Duodenal mucosa (tissue), 2 donors: ENCODE data around the gene UBXN1.
"Not testable (repeated sequence)": the region's sequence is repeated elsewhere in the genome, so short reads cannot be mapped to it uniquely, and the experiment has no call there.

ENCODE experiments used
- H3K27ac ChIP-seq: one replicate; pipeline ENCODE4 v1.7.0; 2013; ENCODE audit warnings: low read depth, low read length
- H3K27me3 ChIP-seq, 2 donors: one replicate each; pipeline ENCODE4 v1.7.0; 2013; ENCODE audit warnings: low read length in 2 of 2, control low read depth in 1 of 2; ENCODE audit not compliant: insufficient read depth in 2 of 2, control insufficient read depth in 1 of 2
- H3K36me3 ChIP-seq, 2 donors: one replicate each; pipeline ENCODE4 v1.7.0; 2013; ENCODE audit warnings: low read length in 2 of 2, control low read depth in 1 of 2; ENCODE audit not compliant: insufficient read depth in 2 of 2, control insufficient read depth in 1 of 2
- H3K4me1 ChIP-seq, 2 donors: one replicate each; pipeline ENCODE4 v1.7.0; 2013; ENCODE audit warnings: low read length in 2 of 2, control low read depth in 1 of 2; ENCODE audit not compliant: insufficient read depth in 2 of 2, control insufficient read depth in 1 of 2
- H3K4me3 ChIP-seq, 2 donors: one replicate each; pipeline ENCODE4 v1.7.0; 2013; ENCODE audit warnings: low read length in 2 of 2, low read depth in 1 of 2
- H3K9ac ChIP-seq, 2 donors: one replicate each; pipeline ENCODE4 v1.7.0; 2013; ENCODE audit warnings: low read length in 2 of 2, low read depth in 1 of 2
- H3K9me3 ChIP-seq, 2 donors: one replicate each; pipeline ENCODE4 v1.7.0; 2013; ENCODE audit warnings: low read length in 2 of 2, control low read depth in 1 of 2; ENCODE audit not compliant: control insufficient read depth in 1 of 2

UBXN1 gene

GRCh38 chr11:62675415-62675814 lies 3.5 kb downstream of the UBXN1 start:
- not testable (repeated sequence) for H3K9me3 ChIP-seq, H3K27me3 ChIP-seq, H3K9ac ChIP-seq, H3K27ac ChIP-seq, H3K4me3 ChIP-seq
- H3K4me1 ChIP-seq: peaks cover 29 to 46% of the 10 kb centered on the region in 2 donors
- H3K36me3 ChIP-seq: peaks cover 14% of the 10 kb centered on the region in 2 donors

GRCh38 chr11:62673196-62673525 lies 5.7 kb downstream of the UBXN1 start:
- Histone ChIP-seq H3K36me3 (peaks cover 14% of the 10 kb centered on the region in 2 donors), H3K4me1 (peaks cover 37 to 51% of the 10 kb centered on the region in 2 donors), H3K4me3 (peak overlapping the region; percentile 45 to 99), H3K27me3 (no peaks in the 10 kb centered on the region), H3K27ac (no peak overlapping the region), H3K9me3 (no peaks in the 10 kb centered on the region), H3K9ac (peak overlapping the region in 1 of 2 donors; percentile 26)

- Histone ChIP-seq H3K4me3 (peak within 1 kb of the TSS; percentile 84 to 99), H3K9me3 (no peaks in the 10 kb centered on the region), H3K27ac (peak within 1 kb of the TSS; percentile 80), H3K27me3 (no peaks in the 10 kb centered on the region), H3K9ac (peak within 1 kb of the TSS; percentile 92 to 96), H3K36me3 (peaks cover 7 to 12% of the 10 kb centered on the region in 2 donors), H3K4me1 (peaks cover 42 to 53% of the 10 kb centered on the region in 2 donors)
Measured at GRCh38 chr11:62671608-62672389, 7.1 kb downstream of the UBXN1 start, which contains the start of the genes LBHD1 and UQCC3. TSS of gene LBHD1 (minus strand) at chr11:62672267. CDS start at chr11:62670031, 2,236 bp downstream. TSS of gene UQCC3 (plus strand) at chr11:62671673. CDS start at chr11:62671746, 73 bp downstream.

GRCh38 chr11:62671236-62671607 lies 7.7 kb downstream of the UBXN1 start:
- peaks cover under 1 to 6% of the 10 kb centered on the region in 2 donors for H3K36me3 ChIP-seq
- no peaks in the 10 kb centered on the region for H3K27me3 ChIP-seq
- H3K9ac ChIP-seq: peak overlapping the region; percentile 92 to 96
- peak overlapping the region; percentile 84 to 99 for H3K4me3 ChIP-seq
- no peaks in the 10 kb centered on the region for H3K9me3 ChIP-seq
- peak overlapping the region; percentile 80 for H3K27ac ChIP-seq
- H3K4me1 ChIP-seq: peaks cover 43 to 59% of the 10 kb centered on the region in 2 donors

GRCh38 chr11:62669420-62670161 lies 9.3 kb downstream of the UBXN1 start:
- Histone ChIP-seq H3K4me3 (peak overlapping the region in 1 of 2 donors; percentile 10), H3K36me3 (peaks cover 0 to 6% of the 10 kb centered on the region in 2 donors), H3K9me3 (no peaks in the 10 kb centered on the region), H3K27ac (no peak overlapping the region), H3K9ac (peak overlapping the region; percentile 21 to 40), H3K27me3 (no peaks in the 10 kb centered on the region), H3K4me1 (peaks cover 47 to 62% of the 10 kb centered on the region in 2 donors)

- no peak overlapping the region for H3K27ac ChIP-seq
- H3K9ac ChIP-seq: no peak overlapping the region
- peaks cover 36 to 53% of the 10 kb centered on the region in 2 donors for H3K4me1 ChIP-seq
Measured at GRCh38 chr11:62667460-62667859, 11.4 kb downstream of the UBXN1 start.

GRCh38 chr11:62666259-62666926 lies 12.5 kb downstream of the UBXN1 start:
- Histone ChIP-seq H3K27ac (peak overlapping the region; percentile 76), H3K27me3 (no peaks in the 10 kb centered on the region), H3K9me3 (no peaks in the 10 kb centered on the region), H3K4me3 (peak overlapping the region; percentile 81 to 95), H3K36me3 (peaks cover 4 to 10% of the 10 kb centered on the region in 2 donors), H3K4me1 (peaks cover 34 to 44% of the 10 kb centered on the region in 2 donors), H3K9ac (peak overlapping the region; percentile 80 to 82)

More at GRCh38 chr11:62667460-62667859, 11.4 kb downstream of the UBXN1 start:
- peaks cover 4 to 6% of the 10 kb centered on the region in 2 donors for H3K36me3 ChIP-seq
- no peaks in the 10 kb centered on the region for H3K9me3 ChIP-seq
- no peak overlapping the region for H3K4me3 ChIP-seq
- no peaks in the 10 kb centered on the region for H3K27me3 ChIP-seq

- Histone ChIP-seq H3K27ac (peak overlapping the region; percentile 76), H3K4me1 (peaks cover 34 to 38% of the 10 kb centered on the region in 2 donors), H3K9me3 (no peaks in the 10 kb centered on the region), H3K36me3 (peaks cover 4 to 10% of the 10 kb centered on the region in 2 donors), H3K27me3 (no peaks in the 10 kb centered on the region), H3K9ac (peak overlapping the region; percentile 80 to 82), H3K4me3 (peak overlapping the region; percentile 81 to 95)
Measured at GRCh38 chr11:62665599-62666258, 13.1 kb downstream of the UBXN1 start.

- Histone ChIP-seq H3K36me3 (peaks cover 4 to 10% of the 10 kb centered on the region in 2 donors), H3K4me1 (peaks cover 32 to 34% of the 10 kb centered on the region in 2 donors), H3K27ac (peak within 1 kb of the TSS; percentile 76), H3K9ac (peak within 1 kb of the TSS; percentile 80 to 82), H3K9me3 (no peaks in the 10 kb centered on the region), H3K4me3 (peak within 1 kb of the TSS; percentile 87 to 95), H3K27me3 (no peaks in the 10 kb centered on the region)
Measured at GRCh38 chr11:62665075-62665598, 13.7 kb downstream of the UBXN1 start, which contains the start of the genes C11orf98 and CSKMT. TSS of gene C11orf98 (minus strand) at chr11:62665210. CDS start at chr11:62665169, 41 bp downstream. TSS of gene CSKMT (plus strand) at chr11:62665312. CDS start at chr11:62665880, 568 bp downstream.
